Upper lobe of right lung (tissue), 1 donor: ENCODE data around the gene PREP. TPM values are rescaled to one million over a fixed set of nuclear protein-coding genes. Genes with fewer than 3 reads are reported as not detected.

Experiments used
- ATAC-seq: fragments of 200-7000 bp; cut with Tn5 transposase; one replicate; pipeline ENCODE4 v1.9.1; 2020; ENCODE audit warnings: mild to moderate bottlenecking, moderate library complexity
- DNase-seq: peaks from one replicate; pipeline ENCODE4 v3.0.0-alpha.2; 2020
- H3K27ac ChIP-seq: fragments of 200-600 bp; one replicate; pipeline ENCODE4 v1.8.0; 2022
- H3K27me3 ChIP-seq: fragments of 200-600 bp; one replicate; pipeline ENCODE4 v1.8.0; 2022; ENCODE audit warnings: mild to moderate bottlenecking
- H3K36me3 ChIP-seq: fragments of 200-600 bp; one replicate; pipeline ENCODE4 v1.8.0; 2022
- H3K4me1 ChIP-seq: fragments of 200-600 bp; one replicate; pipeline ENCODE4 v1.8.0; 2022
- H3K4me3 ChIP-seq: fragments of 200-600 bp; one replicate; pipeline ENCODE4 v1.8.0; 2022; ENCODE audit warnings: mild to moderate bottlenecking
- H3K9me3 ChIP-seq: fragments of 200-600 bp; one replicate; pipeline ENCODE4 v1.8.0; 2022
- CTCF ChIP-seq: fragments of 200-600 bp; IDR thresholded peaks from one replicate; pipeline ENCODE4 v1.8.0; 2022; ENCODE audit warnings: antibody characterized with exemption
- intact Hi-C: fragments of 100-400 bp; cut with DNase I; formaldehyde crosslinking; loops from one replicate; pipeline ENCODE4 v1.11.0; 2022
- total RNA-seq: library from RNA; stranded (reverse); fragmentation: NEBNext Ultra II Directional; extraction: Animal tissue kit (Norgen Biotek cat#: 25700); gene quantifications from one replicate; pipeline ENCODE4 v1.2.1, GENCODE V29; 2021
- donor health status: DM: no; HTN: yes; CAD: no; lungs with severe emphysema.

The PREP gene
- total RNA-seq, 1 donor from 2014 or later = 32.9 TPM

DNA sequence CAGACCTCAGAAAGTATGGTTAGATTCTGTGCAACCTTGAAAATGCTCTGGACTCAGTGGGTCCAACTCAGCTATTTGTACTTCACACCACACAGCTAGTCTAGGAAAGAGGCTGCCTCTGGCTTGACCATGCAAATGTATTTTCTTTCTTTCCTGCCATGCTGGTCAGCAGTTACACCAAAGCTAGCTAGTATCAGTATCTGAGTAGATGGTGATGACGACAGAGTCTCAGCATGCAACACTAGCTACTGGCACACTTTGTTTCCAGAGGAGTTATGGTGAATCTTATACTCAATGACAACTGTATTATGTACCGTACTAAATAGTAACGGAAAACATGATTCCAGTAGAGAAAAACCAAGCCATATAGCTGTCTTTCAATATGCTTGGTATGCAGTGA is 126.5 kb downstream of the PREP start:
- no peak for ATAC-seq

DNA sequence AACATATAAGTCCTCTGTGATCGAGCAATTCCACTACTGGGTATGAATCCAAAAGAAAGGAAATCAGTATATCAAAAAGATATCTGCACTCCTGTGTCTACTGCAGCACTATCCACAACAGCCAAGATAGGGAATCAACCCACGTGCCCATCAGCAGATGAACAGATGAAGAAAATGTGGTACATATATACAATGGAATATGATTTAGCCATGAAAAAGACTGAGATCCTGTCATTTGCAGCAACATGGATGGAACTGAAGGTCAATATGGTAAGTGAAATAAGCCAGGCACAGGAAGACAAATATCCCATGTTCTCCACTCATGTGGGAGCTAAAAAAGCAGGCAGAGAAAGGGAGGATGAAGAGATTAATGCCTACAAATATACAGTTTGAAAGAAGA is 127.3 kb downstream of the PREP start:
- no peaks in the 10 kb centered on the region for H3K27me3 ChIP-seq
- peaks cover 32% of the 10 kb centered on the region for H3K36me3 ChIP-seq
- TF ChIP-seq CTCF = no peak
- ATAC-seq (no peak), DNase-seq (no peak)
- intact Hi-C loops = no loop called here
- H3K4me3 ChIP-seq = no peak overlapping the region
- H3K9me3 ChIP-seq = no peaks in the 10 kb centered on the region
- H3K27ac ChIP-seq = no peak overlapping the region
- H3K4me1 ChIP-seq = no peaks in the 10 kb centered on the region

More for the DNA sequence above, 126.5 kb downstream of the PREP start:
- no peaks in the 10 kb centered on the region for H3K27me3 ChIP-seq
- intact Hi-C loops = no loop called here
- no peak for TF ChIP-seq CTCF
- H3K27ac ChIP-seq = no peak overlapping the region
- no peak overlapping the region for H3K4me3 ChIP-seq
- no peaks in the 10 kb centered on the region for H3K9me3 ChIP-seq
- peaks cover 41% of the 10 kb centered on the region for H3K36me3 ChIP-seq
- no peaks in the 10 kb centered on the region for H3K4me1 ChIP-seq
- no peak for DNase-seq

GRCh38 chr6:105274678-105275077 is 128.2 kb downstream of the PREP start:
- no peak overlapping the region for H3K27ac ChIP-seq
- no peak for ATAC-seq
- DNase-seq = no peak
- no peaks in the 10 kb centered on the region for H3K27me3 ChIP-seq
- no peak overlapping the region for H3K4me3 ChIP-seq
- no peaks in the 10 kb centered on the region for H3K9me3 ChIP-seq
- no peaks in the 10 kb centered on the region for H3K4me1 ChIP-seq
- H3K36me3 ChIP-seq = peaks cover 29% of the 10 kb centered on the region
- intact Hi-C loops = no loop called here
- no peak for TF ChIP-seq CTCF

GRCh38 chr6:105273589-105273988 is 129.3 kb downstream of the PREP start:
- TF ChIP-seq CTCF = no peak
- peaks cover 29% of the 10 kb centered on the region for H3K36me3 ChIP-seq
- H3K27ac ChIP-seq = no peak overlapping the region
- no peaks in the 10 kb centered on the region for H3K4me1 ChIP-seq
- ATAC-seq (no peak), DNase-seq (no peak)
- no peak overlapping the region for H3K4me3 ChIP-seq
- intact Hi-C loops = no loop called here
- H3K9me3 ChIP-seq = no peaks in the 10 kb centered on the region
- H3K27me3 ChIP-seq = no peaks in the 10 kb centered on the region

DNA sequence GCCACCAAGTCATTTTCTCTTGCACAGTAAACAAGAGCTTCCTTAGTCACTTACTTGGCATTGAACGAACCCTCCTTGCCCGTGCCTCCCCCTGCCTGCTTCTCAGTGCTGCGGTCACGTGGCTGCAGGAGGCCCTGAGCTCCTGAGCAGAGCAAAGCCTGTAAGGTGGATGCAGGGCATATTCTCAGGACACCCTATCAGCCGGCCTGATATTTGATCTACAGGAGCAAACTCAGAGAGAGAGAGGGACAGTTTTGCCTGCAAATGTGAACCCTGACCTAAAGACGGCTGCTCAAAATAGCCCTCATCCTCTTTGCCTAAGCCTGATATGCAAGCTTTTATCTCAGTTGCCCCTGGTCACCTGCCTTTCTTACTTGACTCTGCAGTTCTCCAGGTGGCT is 130.1 kb downstream of the PREP start:
- no peak for TF ChIP-seq CTCF
- Histone ChIP-seq H3K36me3 (peaks cover 22% of the 10 kb centered on the region), H3K4me3 (no peak overlapping the region), H3K4me1 (no peaks in the 10 kb centered on the region), H3K27ac (no peak overlapping the region), H3K27me3 (no peaks in the 10 kb centered on the region), H3K9me3 (no peaks in the 10 kb centered on the region)
- DNase-seq = peak; percentile 70
- intact Hi-C loops = no loop called here
- ATAC-seq = peak; percentile 87

DNA sequence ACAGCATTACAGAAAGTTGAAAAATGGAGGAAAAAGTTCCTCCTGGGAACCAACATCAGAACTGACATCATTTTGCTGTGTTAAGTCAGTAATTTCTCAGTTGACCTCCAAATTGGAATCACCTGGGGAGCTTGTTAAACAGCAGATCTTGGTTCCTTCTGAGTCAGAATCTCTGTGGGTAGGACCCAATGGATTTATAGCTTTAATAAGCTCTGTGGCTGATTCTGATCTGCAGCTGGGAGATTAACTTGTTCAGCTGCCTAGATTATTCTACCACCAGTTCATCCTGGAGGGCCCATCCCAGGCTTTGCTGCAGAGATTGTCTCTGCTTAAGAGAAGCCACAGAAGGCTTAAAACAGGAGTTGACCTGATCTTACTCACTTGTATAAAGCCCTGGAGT is 132.4 kb downstream of the PREP start:
- ATAC-seq = no peak
- H3K9me3 ChIP-seq = no peaks in the 10 kb centered on the region
- no peak for TF ChIP-seq CTCF
- no peak overlapping the region for H3K4me3 ChIP-seq
- no peak overlapping the region for H3K27ac ChIP-seq
- intact Hi-C loops = no loop called here
- H3K27me3 ChIP-seq = no peaks in the 10 kb centered on the region
- H3K36me3 ChIP-seq = peaks cover under 1% of the 10 kb centered on the region
- DNase-seq = no peak
- no peaks in the 10 kb centered on the region for H3K4me1 ChIP-seq
